HEK293T (cell line): ENCODE data around the gene SLC43A1.

ENCODE experiments used
- ARNT ChIP-seq: fragments of 450-650 bp; IDR thresholded peaks from 2 replicates; pipeline ENCODE4 v1.6.1; 2017; ENCODE audit warnings: mild to moderate bottlenecking
- CTBP1 ChIP-seq: fragments of 450-650 bp; IDR thresholded peaks from 2 replicates; pipeline ENCODE4 v1.6.1; 2016; ENCODE audit warnings: borderline replicate concordance
- ELF4 ChIP-seq: fragments of 450-650 bp; IDR thresholded peaks from 2 replicates; pipeline ENCODE4 v1.6.1; 2017; ENCODE audit warnings: antibody characterized with exemption
- HDGF ChIP-seq: fragments of 450-650 bp; IDR thresholded peaks from 2 replicates; pipeline ENCODE4 v1.6.1; 2017; ENCODE audit warnings: antibody characterized with exemption, borderline replicate concordance
- L3MBTL2 ChIP-seq: fragments of 450-650 bp; conservative IDR thresholded peaks from 2 replicates; pipeline ENCODE4 v1.6.1; 2016; ENCODE audit warnings: mild to moderate bottlenecking
- NFRKB ChIP-seq: fragments of 450-650 bp; IDR thresholded peaks from 2 replicates; pipeline ENCODE4 v1.6.1; 2016; ENCODE audit warnings: mild to moderate bottlenecking, moderate library complexity
- TARDBP ChIP-seq: fragments of 450-650 bp; IDR thresholded peaks from 2 replicates; pipeline ENCODE4 v1.6.1; 2016

- TF ChIP-seq ELF4 (no peak), HDGF (no peak), ARNT (no peak), TARDBP (no peak), NFRKB (no peak), CTBP1 (no peak), L3MBTL2 (no peak)
These were observed 47.2 kb downstream of the SLC43A1 start for GRCh38 chr11:57468276-57468675.
